ENCODE measurements around the gene MTF2.
"Not testable (repeated sequence)": the region's sequence is repeated elsewhere in the genome, so short reads cannot be mapped to it uniquely, and the experiment has no call there.

Gene MTF2

GRCh38 chr1:93078986-93079654 is at the start of gene MTF2:
Gene MTF2 (plus strand): TSS chr1:93079283. CDS start chr1:93079527, 244 bp downstream.
- peak; percentile 96 for DNase-seq

- no peak for DNase-seq
Measured at GRCh38 chr1:93029317-93029716, 49.8 kb upstream of the MTF2 start.

GRCh38 chr1:93030191-93030590 is 48.9 kb upstream of the MTF2 start:
- DNase-seq: not testable (repeated sequence)

- no peak for DNase-seq
Measured at GRCh38 chr1:93031711-93032110, 47.4 kb upstream of the MTF2 start.

- no peak for DNase-seq
Measured at GRCh38 chr1:93033029-93033428, 46.1 kb upstream of the MTF2 start.

GRCh38 chr1:93033785-93034184 is 45.3 kb upstream of the MTF2 start:
- DNase-seq: no peak

- DNase-seq: no peak
Measured at GRCh38 chr1:93034397-93034796, 44.7 kb upstream of the MTF2 start.

- no peak for DNase-seq
Measured at GRCh38 chr1:93036672-93037071, 42.4 kb upstream of the MTF2 start.

- DNase-seq: peak; percentile 13
Measured at GRCh38 chr1:93042187-93043056, 36.7 kb upstream of the MTF2 start.

- DNase-seq: no peak
Measured at GRCh38 chr1:93043057-93043557, 36.0 kb upstream of the MTF2 start.

GRCh38 chr1:93047618-93048017 is 31.5 kb upstream of the MTF2 start:
- no peak for DNase-seq

GRCh38 chr1:93051961-93052360 is 27.1 kb upstream of the MTF2 start:
- no peak for DNase-seq

- DNase-seq: no peak
Measured at GRCh38 chr1:93056214-93056613, 22.9 kb upstream of the MTF2 start.

- no peak for DNase-seq
Measured at GRCh38 chr1:93056649-93057048, 22.4 kb upstream of the MTF2 start.

- peak; percentile 36 for DNase-seq
Measured at GRCh38 chr1:93061895-93062792, 16.9 kb upstream of the MTF2 start.

- no peak for DNase-seq
Measured at GRCh38 chr1:93076268-93076667, 2.8 kb upstream of the MTF2 start.

GRCh38 chr1:93078203-93078602 is 880 bp upstream of the MTF2 start:
- no peak for DNase-seq

- DNase-seq: no peak
Measured at GRCh38 chr1:93078638-93078985, 471 bp upstream of the MTF2 start.

GRCh38 chr1:93079685-93080141 is 630 bp downstream of the MTF2 start:
- DNase-seq: peak; percentile 6

- no peak for DNase-seq
Measured at GRCh38 chr1:93080179-93080823, 1.2 kb downstream of the MTF2 start.

- DNase-seq: no peak
Measured at GRCh38 chr1:93081716-93082115, 2.6 kb downstream of the MTF2 start.

GRCh38 chr1:93082313-93082712 is 3.2 kb downstream of the MTF2 start:
- no peak for DNase-seq
